ENCODE measurements around the gene TNS1.

TNS1 gene

DNA sequence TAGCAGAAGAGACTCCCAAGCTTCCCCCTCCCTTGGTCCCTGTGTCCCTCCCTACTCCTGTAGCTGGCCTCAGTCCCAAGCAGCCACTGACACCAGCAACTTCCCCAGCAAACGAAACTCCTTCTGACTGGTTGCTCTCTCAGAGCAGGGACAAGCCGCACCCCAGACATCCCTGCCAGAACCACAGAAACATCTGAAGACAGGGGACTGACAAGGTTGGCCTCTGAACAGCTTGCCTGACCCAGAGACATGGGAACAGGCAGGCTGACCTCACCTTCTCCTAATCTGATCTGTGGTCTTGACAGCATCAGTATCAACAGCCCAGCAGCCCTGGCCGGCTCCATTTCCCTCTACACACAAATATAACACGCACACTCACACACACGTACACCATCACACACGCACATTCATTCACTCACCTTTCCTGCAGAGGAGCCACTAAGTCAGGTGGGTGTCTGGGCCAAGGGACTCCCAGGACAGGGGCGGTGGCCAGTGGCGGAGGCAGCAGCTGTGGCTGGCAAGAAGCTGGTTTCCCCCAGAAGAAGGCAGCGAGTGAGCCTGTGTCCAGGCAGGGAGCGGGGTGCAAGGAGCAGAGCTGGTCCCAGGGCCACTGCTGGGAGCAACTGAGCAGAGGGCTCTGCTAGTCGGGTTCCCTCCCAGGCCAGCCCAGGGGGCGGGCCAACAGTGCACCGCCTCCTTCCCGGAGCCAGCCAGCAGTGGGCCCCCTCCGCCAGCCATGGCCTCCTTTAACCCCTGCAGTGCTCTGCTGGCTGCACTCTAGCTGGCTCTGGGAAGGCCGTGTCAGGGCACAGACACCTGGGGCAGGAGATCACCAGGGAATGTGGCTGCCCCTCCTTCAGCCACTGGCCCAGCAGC, 59.1 kb downstream of the TNS1 start:
- no peak for DNase-seq (ENCODE audit: low read depth)

DNA sequence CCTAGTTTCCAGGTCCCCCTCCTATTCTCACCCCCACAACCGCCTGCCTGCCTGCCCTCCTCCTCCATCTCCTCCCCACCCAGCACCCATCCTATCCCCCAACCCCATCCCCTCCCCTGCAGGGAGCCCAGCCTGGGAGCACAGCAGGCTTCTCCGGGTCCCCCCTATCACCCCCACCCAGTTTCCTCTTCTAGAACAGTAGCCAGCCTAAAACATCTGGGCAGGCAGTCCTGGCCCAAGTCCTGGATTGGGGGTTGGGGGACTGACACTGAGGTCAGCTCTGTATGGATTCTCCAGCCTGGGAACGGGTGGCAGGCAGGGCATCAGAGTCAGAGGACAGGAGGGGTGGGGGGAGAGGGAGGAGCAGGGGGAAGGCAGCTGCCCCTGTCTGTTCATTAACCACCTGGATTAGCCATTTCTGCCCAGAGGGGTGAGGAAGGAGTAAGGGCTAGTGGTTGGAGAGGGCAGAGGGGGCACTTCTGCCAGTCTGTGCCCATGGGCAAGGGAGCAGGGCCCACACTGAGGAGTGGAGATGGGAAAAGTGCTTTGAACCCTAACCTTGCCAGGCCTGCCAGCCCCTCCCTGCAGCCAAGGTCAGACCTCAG, 60.0 kb downstream of the TNS1 start:
- DNase-seq (ENCODE audit: low read depth) = no peak

DNA sequence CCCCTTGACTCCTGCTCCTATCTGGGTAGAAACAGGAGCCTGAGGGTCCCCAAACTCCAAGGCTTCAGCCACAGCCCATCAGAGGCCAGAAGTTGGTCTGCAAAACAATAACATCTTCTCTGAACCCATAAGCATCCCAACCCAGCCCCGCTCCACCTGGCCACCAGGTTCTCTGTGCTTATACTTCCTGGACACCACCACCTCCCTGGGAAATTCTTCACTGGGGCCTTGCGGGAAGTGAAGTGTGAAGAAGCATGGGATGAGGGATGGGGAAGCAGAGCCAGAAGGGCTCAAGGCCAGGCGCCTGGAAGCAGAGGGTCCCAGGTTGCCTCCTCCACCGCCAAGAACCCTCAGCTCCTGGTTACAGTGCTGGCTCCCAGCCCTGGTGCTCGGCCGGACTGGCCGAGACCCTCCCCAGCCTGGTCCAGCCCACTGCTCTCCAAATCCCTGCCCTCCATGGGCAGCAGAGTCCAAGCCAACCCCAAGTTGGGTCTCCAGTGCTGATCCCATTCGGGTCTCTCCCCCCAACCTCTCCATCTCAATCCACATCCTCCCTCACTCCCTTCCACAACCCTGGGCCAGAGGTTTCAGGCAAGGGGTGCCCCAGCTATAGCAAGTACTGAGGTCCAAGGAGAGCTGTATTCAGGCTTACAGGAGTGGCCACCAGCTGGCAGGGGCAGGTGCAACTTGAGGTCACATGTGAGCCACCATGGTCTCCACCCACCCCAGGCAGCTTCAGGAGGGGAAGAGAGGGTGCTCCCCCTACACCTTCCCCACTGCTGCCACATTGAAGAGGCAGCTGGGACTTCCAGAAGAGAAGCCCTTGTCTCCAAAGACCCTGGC, 60.7 kb downstream of the TNS1 start:
- DNase-seq (ENCODE audit: low read depth) = no peak

DNA sequence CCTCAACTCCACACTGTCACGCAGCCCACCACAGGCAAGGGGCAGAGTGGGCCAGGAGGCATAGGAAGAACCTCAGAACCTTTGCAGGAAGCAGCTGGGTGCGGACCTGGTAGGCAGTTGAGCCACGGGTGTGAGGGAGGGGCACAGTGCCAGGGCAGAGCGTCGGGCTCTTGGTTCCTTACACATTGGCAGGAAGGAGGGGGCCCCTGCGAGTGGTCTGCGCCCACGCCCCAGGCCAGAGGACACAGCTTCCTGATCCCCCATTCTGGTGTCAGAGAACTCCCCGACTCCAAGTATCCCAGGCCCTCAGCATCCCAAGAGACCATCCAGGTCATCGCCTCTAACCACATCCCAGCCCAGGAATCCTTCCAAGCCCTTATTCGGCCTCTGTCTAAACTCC, 61.5 kb downstream of the TNS1 start:
- no peak for DNase-seq (ENCODE audit: low read depth)

DNA sequence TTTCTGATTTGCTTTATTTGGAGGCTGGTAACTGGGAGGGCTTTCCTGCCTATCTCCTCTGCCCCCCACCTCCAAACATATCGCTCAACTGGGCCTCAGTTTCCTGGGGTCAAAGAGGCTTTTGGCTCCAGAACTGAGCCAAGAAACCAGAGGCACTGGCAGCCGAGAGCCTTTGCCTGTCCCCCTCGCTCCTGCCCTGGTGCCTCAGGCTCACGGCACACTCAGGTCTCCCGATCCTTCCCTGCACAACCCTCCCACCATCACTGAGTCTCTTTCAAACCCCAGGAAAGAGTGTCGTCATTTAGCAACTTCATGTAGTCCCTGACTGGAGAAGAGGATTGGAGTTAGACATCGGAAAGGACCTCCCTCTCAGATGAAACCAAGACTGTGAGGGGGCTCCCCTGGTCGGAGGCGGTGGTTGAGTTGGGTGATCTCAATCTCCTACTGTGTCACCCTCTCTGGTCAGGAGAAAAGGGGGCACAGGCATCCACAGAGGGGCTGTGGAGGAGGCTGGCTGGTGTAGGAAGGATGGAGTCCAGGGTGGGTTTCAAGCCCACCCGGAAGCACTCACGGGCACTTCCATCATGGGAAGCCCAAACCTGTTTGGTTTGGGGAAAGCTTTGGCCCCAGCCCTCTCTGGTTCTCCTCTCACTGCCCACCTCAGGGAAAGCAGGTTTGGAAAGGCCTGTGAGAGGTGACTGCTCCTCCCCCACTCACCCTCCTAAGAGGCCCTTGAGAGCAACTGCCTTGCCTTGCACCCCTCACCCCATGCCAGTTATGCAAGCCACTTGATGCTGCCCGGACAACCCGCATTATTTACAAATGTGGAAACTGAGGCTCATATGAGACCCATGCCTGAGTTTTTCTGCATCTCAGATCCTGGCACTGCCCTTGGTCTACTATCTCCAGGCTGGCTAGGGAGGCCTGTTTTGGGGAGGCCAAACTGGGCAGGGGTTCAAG, 62.3 kb downstream of the TNS1 start:
- DNase-seq (ENCODE audit: low read depth) = no peak

DNA sequence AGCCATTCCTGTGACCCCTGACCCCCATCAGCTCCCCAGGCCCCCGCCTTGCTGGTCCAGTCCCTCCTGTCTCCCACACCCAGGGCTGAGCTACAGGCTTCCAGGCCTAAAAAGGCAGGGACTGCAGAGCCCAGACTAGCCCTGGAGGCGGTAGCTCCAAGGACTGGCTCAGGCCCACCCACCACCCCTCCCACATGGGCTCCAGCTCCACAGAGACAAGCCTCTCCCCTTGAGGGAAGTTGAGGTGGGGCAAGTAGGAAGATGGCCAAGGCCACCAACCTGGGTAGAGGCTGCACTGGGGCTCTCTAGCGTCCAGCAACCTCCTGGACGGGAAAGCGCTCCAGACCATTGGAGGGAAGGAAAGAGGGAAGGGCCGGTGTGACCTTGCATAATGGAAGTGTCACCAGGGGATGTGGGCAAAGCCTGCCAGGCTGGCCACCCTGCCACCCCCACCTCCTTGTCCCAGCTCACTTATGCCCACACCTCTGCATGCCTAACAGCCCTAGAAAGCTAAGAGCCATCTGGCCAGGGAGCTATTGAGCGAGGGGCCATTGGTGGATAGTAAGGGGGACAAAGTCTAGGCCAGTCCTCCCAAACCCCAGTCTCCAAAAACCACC, 63.1 kb downstream of the TNS1 start:
- DNase-seq (ENCODE audit: low read depth) = no peak

DNA sequence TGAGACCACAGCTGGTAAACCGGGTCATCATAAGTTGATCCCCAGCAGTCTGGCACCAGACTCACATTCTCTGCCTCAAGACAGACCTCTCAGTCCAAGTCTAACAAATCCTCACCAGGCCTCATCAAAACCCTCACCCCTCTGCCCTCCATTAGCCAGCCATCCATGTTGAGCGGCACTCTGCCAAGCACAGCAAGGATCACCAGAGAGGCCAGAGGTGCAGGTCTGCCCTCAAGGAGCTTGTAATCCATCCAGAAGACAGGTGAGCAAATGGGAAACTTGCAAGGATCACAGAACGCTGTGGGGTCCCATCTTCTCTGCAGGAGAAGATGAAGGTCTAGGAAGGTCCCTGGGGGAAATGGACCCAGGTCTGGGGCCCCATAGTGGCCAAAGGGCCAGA, 63.6 kb downstream of the TNS1 start:
- DNase-seq (ENCODE audit: low read depth) = no peak

DNA sequence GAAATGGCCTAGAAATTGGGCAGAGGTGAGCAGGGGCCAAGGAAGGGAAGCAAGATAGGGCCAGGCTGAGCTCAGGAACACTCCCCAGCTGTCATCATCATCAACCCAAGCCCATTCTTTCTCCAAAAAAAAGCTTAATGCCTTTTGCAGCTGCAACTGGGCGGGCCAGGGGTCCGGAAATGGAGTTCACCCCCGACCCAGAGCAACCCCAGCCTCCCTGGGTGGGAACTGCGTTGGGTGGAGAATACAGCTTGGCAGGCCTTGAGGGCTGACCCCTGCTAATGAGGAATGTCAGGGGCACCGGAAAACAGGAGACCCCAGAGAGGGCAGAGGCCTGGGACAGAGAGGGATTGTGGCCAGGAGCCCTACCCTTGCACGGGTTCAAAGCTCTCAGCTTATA, 64.8 kb downstream of the TNS1 start:
- no peak for DNase-seq (ENCODE audit: low read depth)

DNA sequence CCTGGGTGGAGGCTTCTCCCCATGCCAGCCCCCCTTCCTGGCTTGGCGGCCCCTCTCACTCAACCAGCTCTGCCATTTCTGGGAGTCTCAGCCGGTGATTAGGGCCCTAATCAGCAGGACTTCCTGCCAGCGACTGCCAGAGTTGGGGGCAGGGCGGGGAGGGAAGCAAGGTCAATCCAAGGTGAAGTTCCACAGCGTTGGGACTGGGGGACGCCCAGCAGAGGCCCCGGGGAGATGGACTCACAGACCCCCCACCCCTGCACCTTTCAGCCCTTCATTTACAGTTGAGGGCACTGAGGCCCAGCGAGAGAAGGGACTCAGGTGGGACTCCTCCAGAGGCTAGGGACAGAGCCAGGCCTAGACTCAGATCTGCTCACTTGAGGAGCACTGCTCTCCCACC, 65.3 kb downstream of the TNS1 start:
- no peak for DNase-seq (ENCODE audit: low read depth)

DNA sequence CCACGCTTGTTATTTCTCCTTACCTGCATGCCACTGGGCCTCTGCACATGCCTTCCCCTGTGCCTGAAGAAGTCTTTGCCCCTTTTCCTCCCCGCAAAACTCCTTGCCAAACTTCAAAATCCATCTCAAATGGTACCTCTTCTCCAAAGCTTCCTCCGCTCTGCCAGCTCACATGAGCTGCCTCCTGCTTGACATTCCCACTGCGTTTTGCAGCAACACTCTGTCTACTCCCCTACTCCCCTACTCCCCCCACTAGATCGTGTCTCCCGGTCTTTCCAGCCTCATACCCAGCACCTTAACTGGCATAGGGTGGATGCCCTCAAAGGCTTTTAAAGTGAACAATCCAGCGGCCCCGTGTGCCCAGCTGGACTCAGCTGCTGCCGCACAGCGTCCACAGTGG, 65.8 kb downstream of the TNS1 start:
- DNase-seq (ENCODE audit: low read depth) = no peak

DNA sequence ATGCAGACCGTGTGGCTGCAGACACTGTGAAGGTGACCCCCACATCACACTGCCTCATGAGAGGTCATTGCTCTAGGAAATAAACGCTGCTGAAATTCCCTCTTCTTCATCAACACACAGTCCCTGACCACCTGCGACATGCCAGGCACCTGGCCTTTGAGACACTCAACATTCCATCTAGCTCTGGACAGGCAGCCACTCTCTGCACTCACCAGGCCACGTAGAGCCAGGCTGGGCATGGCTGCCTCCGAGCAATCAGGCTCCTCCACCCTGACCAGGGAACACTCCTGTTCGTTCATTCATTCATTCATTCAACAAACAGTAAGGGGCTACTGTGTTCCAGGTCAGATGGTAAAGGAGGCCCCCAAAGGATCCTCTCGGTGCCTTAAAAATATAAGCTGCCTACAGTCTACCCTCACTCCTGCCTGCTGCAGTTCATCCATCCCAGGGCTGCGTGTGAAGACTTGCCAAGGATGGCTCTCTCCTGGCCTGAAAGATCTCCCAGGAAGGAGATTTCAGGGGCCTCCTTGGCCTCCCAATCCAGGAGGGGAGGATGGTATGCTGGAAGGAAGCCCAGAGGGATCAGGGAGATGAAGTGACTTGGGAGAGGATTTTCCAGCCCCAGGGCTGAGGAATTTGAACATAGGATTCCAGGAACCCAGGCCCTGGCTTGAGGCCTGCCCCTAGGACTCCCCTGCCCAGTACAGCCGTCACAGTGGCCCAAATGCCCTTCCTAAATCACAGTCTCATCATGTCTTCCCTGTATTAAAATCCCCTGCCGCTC, 66.7 kb downstream of the TNS1 start:
- no peak for DNase-seq (ENCODE audit: low read depth)

DNA sequence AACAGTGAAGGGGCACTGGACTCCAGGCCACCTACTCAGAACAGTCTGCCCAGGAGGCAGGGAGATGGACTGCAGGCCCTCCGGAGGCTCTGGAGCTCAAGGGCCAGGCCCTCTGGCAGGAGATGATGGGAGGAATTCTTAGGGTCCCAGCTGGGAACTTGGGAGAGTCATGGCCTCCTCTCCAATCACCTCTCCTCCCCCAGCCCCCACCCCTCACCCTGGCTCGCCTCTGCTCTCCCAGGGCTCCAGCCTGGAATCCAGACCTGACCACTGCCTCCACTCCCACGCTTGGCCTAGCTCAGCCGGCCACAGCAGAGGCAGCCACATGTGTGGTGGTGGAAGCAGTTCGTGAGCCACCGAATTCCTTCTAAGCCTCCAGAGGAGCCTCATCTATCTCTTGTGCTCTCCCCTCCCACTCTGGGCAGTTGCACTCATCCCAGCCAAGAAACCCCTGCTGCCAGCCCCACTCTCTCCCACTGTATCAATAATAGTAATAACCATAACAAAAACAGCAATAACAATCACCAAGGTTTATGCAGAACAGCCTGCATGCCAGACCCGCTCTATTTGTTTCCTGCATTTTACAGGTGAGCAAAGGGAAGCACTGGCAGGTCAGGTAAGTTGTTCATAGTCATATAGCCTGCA, 67.4 kb downstream of the TNS1 start:
- no peak for DNase-seq (ENCODE audit: low read depth)

DNA sequence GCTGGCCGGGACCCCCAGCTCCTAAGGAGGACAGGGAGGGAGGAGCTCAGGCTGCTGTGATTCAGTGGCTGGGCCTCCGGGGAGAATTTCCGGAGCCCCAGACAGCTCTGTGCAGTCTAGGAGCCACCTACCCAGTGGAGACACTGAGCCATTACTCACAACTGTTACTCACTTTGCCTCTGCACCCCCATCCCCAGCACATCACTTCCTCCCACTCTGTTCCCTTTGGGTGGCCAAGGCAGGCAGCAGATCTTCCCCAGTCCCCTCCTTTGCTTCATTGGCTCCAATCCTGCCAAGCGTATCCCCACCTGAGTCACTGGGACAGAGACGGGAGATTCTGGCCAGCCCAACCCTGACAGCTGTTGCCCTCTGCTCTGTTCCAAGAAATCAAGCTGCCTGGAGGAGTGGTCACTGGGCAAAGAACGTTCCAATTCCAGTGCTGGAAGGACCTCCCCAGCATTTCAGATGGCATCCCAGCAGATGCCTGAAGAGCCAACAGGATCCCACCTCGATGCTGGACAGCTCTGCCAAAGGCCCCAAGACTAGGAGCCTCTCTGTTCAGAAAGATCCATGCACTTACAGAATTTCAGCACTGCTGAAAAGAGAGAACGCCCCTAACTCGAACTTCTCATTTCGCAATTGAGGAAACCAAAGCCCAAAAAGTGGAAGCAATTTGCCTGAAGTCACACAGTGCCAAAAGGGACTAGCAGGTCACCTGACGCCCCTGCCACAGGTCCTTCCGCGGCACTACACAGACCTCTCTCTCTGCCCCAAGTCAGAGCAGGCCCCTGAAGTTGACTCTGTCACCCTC, 68.3 kb downstream of the TNS1 start:
- DNase-seq (ENCODE audit: low read depth) = no peak

DNA sequence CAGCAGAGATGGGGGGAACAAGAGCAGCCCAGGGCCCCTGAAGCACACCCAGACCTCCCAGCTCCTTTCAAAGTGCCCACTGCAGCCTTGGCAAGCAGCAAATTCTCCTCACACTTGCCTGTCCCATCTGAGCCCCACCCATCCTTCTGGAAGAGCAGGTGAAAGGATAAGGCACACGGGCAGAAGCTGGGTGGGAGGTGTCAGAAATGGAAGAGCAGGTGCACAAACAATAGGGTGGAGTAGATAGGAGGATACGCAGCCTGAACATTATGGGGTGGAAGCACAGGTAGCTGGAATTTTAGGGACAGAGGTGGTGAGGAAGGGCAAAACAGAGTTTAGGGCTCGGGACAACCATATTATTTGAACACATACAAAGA, 69.2 kb downstream of the TNS1 start:
- no peak for DNase-seq (ENCODE audit: low read depth)

DNA sequence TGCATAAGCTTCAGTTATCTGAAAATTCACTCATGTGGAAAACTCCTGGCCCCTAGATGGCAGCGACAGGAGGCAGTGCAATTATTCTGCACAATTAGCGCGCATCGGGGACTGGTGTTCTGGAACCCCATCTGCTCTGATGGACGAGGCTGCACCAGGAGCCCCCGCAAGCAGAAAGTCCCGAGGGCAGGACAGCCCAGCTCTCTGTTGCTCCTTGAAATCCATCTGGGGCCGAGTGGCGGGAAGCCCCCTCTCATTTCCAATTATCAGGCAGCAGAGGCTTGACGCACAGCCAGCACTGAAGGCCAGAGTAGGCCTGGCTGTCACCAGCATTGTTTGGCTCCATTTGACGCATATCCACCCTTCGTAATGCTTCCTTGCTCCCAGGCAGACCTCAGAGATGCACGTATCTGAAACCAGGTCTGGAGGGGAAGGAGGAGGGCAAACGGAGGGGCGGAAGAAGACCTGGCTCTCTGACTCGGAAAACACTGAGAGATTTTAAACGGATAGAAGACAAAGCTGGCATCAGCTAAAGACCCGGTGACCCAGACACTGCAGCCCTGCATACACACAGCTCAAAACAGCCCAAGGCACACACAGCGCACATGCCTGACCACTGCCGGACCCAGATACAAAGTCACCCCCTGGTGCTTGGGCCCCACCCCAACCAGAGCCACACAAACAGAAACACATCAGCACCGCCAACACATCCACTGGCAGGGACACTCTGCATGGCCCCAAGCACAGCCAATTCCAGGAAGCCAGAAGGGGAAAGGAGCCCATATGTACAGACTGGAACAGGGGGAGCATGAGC, 69.8 kb downstream of the TNS1 start:
- no peak for DNase-seq (ENCODE audit: low read depth)

DNA sequence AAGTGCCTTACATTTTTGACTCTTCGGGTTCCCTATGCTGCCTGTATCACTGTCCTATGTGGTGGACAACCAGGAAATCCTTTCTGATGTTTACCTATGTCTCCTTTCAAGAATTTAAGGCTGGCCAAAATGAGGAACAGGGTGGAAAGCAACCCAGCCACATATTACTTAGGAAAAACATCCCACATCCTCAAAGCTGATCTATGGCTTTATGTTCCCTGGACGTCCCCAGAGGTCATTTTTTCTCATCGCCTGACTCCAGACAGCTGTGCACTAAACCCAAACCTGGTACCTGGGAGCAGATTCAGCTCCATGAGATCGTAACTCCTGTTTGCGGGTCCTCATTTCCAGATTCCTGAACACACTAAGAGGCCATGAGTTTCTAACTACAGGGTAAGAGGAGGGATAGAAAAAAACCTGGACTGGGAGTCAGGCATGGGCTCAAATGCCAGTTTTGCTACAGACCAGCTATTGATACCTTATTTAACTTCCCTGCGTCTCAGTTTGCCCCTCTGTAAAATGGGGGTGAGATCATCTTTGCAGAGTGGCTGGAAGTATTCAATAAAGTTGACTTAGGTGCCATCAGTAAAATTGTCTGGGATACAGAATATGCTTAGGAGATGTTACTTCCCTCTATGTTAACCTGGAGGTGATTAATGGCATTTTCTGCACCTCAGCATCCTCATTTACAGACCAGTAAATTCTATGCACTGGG, 70.8 kb downstream of the TNS1 start:
- DNase-seq (ENCODE audit: low read depth) = no peak

DNA sequence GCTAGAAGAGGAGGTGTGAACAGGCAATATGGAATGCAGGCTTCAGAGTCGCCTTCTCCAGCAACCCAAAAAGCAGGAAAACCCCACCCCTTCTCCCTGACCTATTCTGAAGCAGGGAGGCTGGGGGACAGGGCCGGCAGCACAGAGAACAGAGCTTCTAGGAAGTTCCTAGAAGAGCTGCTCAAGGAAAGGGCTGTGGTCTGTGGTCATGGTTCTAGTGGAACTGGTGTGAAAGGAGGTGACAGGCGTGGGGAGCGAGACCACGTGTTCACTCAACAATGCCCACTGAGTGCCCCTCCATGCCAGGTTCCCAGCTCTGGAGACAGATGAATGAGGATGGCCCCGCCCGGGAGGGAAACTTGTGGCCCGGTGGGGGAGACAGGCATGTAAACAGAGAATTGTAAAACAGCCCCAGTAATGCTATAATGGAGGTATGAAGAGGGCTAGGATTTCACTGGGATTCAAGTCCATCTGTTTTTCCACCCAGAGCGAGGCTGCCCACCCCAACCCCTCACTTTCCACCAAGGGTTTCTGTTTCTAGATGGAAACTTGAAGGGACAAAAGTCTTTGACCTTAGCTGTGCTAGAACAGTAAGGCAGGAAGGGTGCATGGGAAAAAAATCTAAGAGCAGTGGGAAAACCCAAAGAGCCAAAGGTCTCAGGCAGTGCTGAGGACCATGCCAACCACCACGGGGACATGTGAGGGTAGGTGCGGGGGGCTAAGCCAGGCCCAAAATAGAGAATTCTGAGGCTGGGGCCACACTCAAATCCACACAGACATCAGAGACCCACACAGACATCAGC, 71.8 kb downstream of the TNS1 start:
- DNase-seq (ENCODE audit: low read depth) = no peak
